ENCODE data around the gene SRC.

SRC gene

GRCh38 chr20:37416100-37416847 lies 70.3 kb downstream of the SRC start:
- DNase-seq = no peak

- DNase-seq = no peak
These were observed 71.1 kb downstream of the SRC start for GRCh38 chr20:37416848-37417616.

GRCh38 chr20:37417617-37418467 lies 71.9 kb downstream of the SRC start:
- no peak for DNase-seq

DNA sequence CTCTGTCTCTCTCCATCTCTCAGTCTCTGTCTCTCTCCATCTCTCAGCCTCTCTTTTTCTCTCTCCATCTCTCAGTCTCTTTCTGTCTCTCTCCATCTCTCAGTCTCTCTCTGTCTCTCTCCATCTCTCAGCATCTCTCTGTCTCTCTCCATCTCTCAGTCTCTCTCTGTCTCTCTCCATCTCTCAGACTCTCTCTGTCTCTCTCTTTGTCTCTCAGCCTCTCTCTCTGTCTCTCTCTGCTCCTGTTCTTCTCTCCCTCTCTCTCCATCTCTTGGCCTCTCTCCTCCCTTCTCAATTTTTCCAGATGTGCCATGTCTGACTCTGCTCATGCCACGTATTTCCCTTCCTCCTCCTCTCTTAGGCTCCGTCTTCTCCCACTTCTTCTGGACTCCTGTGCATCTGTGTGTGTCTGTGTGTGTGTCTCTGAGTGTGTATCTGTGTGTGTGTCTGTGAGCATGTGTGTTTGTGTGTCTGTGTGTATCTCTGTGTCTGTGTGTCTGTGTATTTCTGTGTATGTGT lies 72.7 kb downstream of the SRC start:
- DNase-seq = no peak

DNA sequence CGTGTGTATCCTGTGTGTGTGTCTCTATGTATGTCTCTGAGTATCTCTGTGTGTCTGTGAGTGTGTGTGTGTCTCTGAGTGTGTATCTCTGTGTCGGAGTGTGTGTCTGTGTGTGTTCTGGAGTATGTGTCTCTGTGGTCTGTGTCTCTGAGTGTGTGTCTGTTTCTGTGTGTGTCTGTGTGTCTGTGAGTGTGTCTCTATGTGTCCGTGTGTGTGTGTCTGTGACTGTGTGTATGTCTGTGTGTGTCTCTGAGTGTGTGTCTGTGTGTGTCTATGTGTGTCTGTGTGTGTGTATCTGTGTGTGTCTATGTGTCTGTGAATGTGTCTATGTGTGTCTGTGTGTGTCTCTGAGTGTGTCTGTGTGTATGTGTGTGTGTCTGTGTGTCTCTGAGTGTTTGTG lies 73.4 kb downstream of the SRC start:
- DNase-seq = no peak

DNA sequence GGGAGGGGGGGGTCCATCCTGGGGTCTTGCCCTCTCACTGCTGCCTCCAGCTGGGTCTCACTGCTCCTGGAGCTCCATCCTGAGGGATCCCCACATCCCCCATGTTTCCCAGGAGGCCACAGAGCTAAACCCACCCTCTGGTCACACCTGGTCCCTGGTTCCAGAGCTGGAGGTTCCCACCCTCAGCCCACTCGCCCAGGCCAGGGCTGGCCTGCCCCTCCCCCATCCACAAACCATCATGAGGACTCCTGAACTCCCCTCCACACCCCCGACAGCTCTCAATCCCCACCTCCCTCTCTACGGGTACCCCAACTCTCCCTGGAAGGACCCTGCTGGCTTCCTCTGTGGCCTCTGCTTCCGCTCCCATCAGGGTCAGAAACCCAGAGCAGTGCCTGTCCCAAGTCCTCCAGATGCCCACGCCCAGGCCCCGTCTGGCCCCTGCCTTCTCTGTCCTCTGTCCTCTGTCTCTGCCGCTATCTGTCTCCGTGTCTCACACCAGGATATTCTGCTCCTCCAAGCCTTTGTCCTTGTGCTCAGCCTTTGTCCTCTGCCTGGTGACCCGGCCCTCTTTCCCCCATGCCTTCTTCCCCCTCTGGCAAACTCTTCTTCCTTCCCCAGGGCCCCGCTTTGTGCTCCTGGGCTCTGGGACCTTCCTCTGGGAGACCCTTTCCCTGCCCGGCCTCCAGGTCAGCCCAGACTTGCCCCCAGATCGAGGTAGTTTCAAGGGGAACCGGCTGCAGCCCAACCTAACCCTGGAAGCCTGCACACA lies 74.0 kb downstream of the SRC start:
- DNase-seq = no peak

- no peak for DNase-seq
These were observed 74.7 kb downstream of the SRC start for GRCh38 chr20:37420610-37421009.

DNA sequence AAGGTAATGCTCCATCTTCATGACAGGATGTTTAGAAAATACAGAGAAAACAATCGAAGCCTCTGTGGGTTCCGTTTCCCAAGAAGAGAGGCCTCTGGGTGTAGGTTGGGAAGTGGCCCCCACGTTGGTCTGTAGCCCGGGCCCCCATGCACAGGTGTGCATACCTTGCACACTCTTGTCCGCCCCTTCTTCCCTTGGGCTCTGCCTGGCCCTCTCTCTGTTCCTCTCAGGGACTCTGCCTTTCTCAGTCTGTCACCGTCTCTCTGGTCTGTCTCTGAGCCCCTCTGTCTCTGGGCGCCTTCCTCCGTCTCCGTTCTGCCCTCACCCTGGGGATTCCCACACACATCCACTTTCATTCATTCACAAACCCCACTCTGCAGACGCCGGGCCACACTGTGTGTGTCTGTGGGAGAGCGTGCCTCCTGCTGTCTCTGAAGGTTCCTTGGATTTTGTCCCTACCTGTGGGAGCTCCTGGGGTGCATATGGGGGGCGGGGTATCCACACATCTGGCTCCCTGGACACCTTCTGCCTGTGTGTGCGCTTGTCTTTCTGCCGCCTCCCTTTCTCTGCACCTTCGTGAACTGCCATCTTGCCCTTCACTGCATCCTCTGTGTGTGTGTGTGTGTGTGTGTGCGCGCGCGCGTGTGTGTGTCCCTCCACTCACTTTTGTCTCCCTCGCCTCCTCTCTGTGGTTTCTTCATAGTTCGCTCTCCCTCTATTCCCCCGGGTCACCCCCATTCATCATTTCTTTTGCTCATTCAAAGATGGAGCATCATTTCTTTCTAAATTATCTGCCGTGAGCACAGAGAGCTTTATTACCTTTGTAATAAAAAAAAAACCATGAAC lies 75.3 kb downstream of the SRC start:
- no peak for DNase-seq

- DNase-seq = no peak
These were observed 76.0 kb downstream of the SRC start for GRCh38 chr20:37421988-37422387.

- DNase-seq = no peak
These were observed 76.9 kb downstream of the SRC start for GRCh38 chr20:37422791-37423286.

- no peak for DNase-seq
These were observed 77.6 kb downstream of the SRC start for GRCh38 chr20:37423545-37423944.

GRCh38 chr20:37424062-37424851 lies 78.3 kb downstream of the SRC start:
- no peak for DNase-seq

- no peak for DNase-seq
These were observed 79.2 kb downstream of the SRC start for GRCh38 chr20:37425103-37425625.

- no peak for DNase-seq
These were observed 80.2 kb downstream of the SRC start for GRCh38 chr20:37426106-37426505.

DNA sequence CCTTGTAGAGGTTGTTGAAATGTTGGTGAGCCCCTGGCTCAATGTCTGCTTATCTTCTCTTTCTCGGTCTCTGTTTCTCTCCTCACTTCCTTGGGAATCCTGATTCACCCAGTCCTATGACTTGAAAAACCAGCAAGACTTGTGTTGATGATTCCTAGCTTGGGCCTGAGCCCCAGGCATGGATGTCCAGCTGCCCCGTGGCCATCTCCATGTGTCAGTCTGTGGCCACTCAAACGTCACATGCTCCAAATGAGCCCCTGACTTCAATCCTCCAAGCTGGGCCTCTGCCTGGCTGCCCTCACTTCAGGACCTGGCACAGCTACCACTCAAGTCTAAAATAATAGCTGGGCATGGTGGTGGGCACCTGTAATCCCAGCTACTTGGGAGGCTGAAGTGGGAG lies 81.0 kb downstream of the SRC start:
- DNase-seq = no peak

DNA sequence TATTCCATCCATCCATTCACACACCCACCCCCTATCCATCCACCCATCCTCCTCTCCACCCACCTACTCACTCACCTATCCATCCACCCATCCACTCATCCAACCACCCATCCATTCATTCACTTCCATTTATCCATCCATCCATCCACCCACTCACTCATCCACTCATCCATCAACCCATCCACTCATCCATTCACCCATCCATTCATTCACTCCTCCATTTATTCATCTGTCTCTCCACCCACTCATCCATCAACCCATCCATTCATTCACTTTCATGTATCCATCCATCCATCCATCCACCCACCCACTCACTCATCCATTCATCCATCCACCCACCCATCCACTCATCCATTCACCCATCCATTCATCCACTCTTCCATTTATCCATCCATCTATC lies 84.1 kb downstream of the SRC start:
- DNase-seq = no peak

DNA sequence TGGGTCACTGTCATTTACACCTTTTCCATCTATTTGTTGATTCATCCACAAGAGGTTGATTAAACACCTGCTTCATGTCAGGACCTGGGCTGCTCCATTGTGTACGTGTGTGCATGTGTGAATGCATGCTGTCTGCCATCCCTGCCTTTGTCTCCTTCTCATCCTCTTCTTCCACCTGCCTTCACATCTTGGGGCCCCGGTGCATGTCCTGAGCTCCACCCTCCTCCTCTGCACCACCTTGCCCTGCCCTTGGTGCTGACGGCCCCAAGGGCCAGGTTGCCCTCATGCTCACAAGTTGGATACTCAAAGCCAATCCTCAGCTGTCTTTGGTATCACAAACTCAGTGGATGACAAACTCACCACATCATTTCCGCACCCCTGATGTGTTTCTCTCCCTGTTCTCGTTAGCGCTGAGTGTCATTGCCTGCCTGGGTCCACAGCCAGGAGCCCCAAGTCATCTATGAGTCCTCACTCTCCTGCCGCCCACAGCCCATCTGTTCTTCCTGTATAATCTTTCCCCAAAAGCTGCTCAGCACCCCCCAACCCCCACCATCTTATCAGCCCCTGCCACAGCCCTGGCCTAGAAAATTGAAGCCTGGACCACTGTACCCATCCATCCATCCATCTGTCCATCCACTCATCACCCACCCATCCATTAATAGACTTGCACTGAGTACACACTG lies 85.0 kb downstream of the SRC start:
- DNase-seq = no peak

DNA sequence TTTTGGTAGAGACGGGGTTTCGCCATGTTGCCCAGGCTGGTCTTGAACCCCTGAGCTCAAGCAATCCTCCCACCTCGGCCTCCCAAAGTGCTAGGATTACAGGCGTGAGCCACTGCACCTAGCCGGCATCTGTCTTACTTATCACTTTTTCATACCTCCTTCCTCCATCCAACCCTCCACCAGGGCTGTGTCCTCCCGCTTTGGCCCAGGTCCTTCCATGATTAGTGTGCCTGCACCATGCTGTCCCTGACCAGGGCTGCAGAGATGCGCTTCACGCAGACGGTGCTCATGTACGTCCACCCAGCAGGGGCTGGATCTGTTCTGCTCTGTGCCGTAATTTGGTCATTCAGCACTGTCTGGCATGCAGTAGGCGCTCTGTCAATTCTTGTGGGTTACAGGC lies 85.8 kb downstream of the SRC start:
- DNase-seq = no peak

DNA sequence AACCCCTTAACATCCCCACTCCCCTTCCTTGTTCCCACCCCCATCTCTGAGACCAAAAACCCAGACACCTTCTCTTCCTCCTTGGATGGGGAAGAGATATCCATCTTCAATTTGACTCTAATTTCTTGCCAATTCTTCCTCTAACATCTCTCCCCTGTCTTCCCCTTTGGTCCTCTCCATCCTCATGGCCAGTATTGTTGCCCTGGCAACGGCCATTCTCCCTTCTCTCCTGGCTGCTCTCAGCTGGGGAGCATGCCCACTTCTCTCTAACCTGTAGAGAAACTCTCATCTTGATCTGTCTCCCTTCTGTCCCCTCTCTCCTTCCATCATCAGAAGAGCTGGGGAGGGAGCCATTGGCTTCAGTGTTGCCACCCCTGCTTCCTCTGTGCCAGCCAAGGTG lies 86.7 kb downstream of the SRC start:
- no peak for DNase-seq

- no peak for DNase-seq
These were observed 89.7 kb downstream of the SRC start for GRCh38 chr20:37435607-37436006.

All from 8988T (cell line).